Activated CD4-positive, alpha-beta T cell treated with anti-CD3 and anti-CD28 coated beads, Interleukin-2, amount 10 ng/mL, durations not matched to agents 24 days and 14 days (primary cell): Measurements from ENCODE around the gene ZNF358. TPM values are rescaled to one million over a fixed set of nuclear protein-coding genes. Genes with fewer than 3 reads are reported as not detected.

ENCODE experiments used
- DNase-seq: peaks from one replicate; pipeline ENCODE4 v3.0.0; 2022
- H3K27ac Mint-ChIP-seq: one replicate; pipeline ENCODE4 v1.8.0; 2022; ENCODE audit warnings: mild to moderate bottlenecking, mixed read lengths
- H3K27me3 Mint-ChIP-seq: one replicate; pipeline ENCODE4 v1.8.0; 2022; ENCODE audit warnings: mixed read lengths
- H3K36me3 Mint-ChIP-seq: one replicate; pipeline ENCODE4 v1.8.0; 2022; ENCODE audit warnings: low read depth, mild to moderate bottlenecking, mixed read lengths
- H3K4me1 Mint-ChIP-seq: one replicate; pipeline ENCODE4 v1.8.0; 2021; ENCODE audit warnings: mixed read lengths
- H3K4me3 Mint-ChIP-seq: one replicate; pipeline ENCODE4 v1.8.0; 2022; ENCODE audit warnings: mild to moderate bottlenecking, moderate library complexity, mixed read lengths
- H3K9me3 Mint-ChIP-seq: one replicate; pipeline ENCODE4 v1.8.0; 2021; ENCODE audit warnings: mixed read lengths
- intact Hi-C: fragments of 100-400 bp; cut with micrococcal nuclease; formaldehyde crosslinking; loops from one replicate; pipeline ENCODE4 v1.15.1; 2023
- total RNA-seq: library from RNA; stranded (reverse); gene quantifications from 2 replicates; pipeline ENCODE4 v1.2.3, GENCODE V29; 2022

ZNF358 gene
- total RNA-seq, 1 donor from 2014 or later = 5.7 TPM

DNA sequence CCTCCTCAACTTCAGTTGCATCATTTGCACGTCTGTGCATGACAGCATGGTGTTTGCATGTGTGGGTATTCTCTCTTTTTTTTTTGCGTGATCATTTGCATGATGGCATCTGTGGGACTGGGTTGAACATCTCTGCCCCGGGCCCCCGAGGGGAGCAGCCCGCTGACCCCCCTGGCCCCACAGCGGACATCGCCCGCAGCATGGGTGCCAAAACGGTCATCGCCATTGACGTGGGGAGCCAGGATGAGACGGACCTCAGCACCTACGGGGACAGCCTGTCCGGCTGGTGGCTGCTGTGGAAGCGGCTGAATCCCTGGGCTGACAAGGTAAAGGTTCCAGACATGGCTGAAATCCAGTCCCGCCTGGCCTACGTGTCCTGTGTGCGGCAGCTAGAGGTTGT is 42.8 kb downstream of the ZNF358 start:
- Mint-ChIP-seq H3K9me3 (no peaks in the 10 kb centered on the region), H3K4me3 (no peak overlapping the region), H3K4me1 (no peaks in the 10 kb centered on the region), H3K27ac (no peak overlapping the region), H3K27me3 (no peaks in the 10 kb centered on the region), H3K36me3 (peaks cover 46% of the 10 kb centered on the region)
- DNase-seq = no peak
- intact Hi-C loops = no loop called here

DNA sequence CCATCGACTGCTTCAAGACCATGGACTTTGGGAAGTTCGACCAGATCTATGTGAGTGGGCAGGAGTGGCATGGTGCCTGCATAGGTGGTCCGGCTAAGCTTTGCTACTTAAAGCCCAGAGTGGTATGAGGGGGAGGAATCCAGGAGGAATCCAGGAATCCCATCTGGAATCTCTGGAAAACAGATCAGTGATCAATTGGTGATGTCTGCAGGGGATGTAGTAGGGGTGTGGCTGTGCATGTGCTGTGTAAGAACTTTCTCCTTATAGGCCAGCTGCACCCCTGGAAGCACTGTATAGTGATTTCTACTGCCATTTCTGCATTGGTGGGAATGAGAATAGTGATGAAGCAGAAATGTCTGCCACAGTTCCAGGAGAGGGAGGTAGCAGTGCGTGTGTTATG is 43.2 kb downstream of the ZNF358 start:
- H3K27ac Mint-ChIP-seq = no peak overlapping the region
- no peaks in the 10 kb centered on the region for H3K4me1 Mint-ChIP-seq
- no peaks in the 10 kb centered on the region for H3K27me3 Mint-ChIP-seq
- no peak for DNase-seq
- H3K9me3 Mint-ChIP-seq = no peaks in the 10 kb centered on the region
- H3K4me3 Mint-ChIP-seq = no peak overlapping the region
- peaks cover 46% of the 10 kb centered on the region for H3K36me3 Mint-ChIP-seq
- intact Hi-C loops = no loop called here

DNA sequence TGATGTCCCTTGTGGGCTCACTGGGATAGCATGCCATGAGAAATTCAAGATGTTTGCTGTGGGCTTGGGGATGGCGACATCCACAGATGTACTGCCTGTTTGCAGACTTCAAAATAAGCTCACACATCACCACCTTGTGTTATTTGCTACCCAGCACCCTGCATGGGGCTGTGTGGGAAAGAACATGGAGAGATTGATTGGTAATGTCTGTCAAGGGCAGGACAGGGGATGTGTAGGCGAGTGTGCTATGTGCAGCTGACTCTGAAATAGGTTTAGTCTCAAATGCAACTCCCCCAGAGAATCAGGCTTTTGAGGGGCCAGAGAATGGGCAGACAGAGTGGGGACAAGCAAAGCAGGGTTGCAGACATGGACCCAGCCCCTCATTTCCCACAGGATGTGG is 44.4 kb downstream of the ZNF358 start:
- no peak overlapping the region for H3K27ac Mint-ChIP-seq
- H3K36me3 Mint-ChIP-seq = peaks cover 46% of the 10 kb centered on the region
- DNase-seq = no peak
- no peaks in the 10 kb centered on the region for H3K9me3 Mint-ChIP-seq
- H3K4me1 Mint-ChIP-seq = no peaks in the 10 kb centered on the region
- no peak overlapping the region for H3K4me3 Mint-ChIP-seq
- intact Hi-C loops = no loop called here
- no peaks in the 10 kb centered on the region for H3K27me3 Mint-ChIP-seq

DNA sequence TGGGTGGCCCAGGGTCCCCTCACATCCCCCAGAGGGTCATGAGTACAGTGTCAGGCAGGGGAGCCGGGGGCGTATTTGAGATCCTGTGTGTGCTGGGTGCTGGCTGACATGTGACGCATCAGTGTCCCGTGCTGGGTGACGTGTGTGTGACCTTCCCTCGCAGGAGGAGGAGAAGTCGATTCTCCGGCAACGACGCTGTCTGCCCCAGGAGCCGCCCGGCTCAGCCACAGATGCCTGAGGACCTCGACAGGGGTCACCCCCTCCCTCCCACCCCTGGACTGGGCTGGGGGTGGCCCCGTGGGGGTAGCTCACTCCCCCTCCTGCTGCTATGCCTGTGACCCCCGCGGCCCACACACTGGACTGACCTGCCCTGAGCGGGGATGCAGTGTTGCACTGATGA is 45.4 kb downstream of the ZNF358 start:
- H3K27me3 Mint-ChIP-seq = no peaks in the 10 kb centered on the region

DNA sequence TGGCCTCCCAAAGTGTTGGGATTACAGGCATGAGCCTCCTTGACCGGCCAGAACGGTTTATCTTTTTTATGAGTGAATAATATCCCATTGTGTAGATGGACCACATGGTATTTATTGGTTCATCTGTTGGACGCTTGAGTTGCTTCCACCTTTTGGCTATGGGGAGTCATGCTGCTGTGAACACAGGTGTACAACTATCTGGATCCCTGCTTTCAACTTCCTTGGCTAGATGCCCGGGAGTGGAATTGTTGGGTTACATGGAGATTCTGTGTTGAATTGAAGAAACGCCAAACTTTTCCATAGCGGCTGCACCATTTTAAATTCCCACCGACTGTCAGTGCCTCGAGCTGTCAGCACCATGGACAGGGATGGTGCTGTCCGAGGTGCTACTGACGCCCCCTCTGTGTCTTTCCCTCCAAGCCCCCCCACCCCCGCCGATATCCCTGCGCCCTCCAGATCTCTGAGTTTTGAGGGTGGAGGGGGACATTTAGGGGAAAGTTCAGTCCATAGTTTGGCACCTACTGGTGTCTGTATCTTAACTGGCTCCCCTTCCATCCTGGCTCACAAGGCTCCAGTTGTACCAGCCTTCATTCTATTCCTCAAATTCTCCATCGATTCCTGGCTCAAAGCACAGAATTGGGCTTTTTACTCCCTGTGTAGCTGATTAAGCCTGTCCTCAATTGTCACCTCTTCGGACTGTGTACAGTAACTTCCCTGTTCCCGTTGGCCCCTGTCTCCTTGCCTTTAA is 46.9 kb downstream of the ZNF358 start:
- Mint-ChIP-seq H3K4me1 (no peaks in the 10 kb centered on the region), H3K27me3 (no peaks in the 10 kb centered on the region), H3K36me3 (peaks cover 29% of the 10 kb centered on the region), H3K9me3 (no peaks in the 10 kb centered on the region), H3K27ac (no peak overlapping the region), H3K4me3 (no peak overlapping the region)
- intact Hi-C loops = no loop called here
- DNase-seq = peak; percentile 70

More for the DNA sequence above, 45.4 kb downstream of the ZNF358 start:
- no peak for DNase-seq
- H3K4me3 Mint-ChIP-seq = no peak overlapping the region
- no peaks in the 10 kb centered on the region for H3K9me3 Mint-ChIP-seq
- intact Hi-C loops = no loop called here
- H3K36me3 Mint-ChIP-seq = peaks cover 42% of the 10 kb centered on the region
- H3K4me1 Mint-ChIP-seq = no peaks in the 10 kb centered on the region
- no peak overlapping the region for H3K27ac Mint-ChIP-seq

GRCh38 chr19:7564866-7565265 is 49.0 kb downstream of the ZNF358 start:
- H3K27me3 Mint-ChIP-seq = no peaks in the 10 kb centered on the region
- peaks cover 17% of the 10 kb centered on the region for H3K36me3 Mint-ChIP-seq
- no peaks in the 10 kb centered on the region for H3K4me1 Mint-ChIP-seq
- intact Hi-C loops = loop anchor here (5.0 kb wide), 1 partner anchor 198 kb away; no protein-coding TSS in a partner anchor
- H3K4me3 Mint-ChIP-seq = no peak overlapping the region
- H3K9me3 Mint-ChIP-seq = no peaks in the 10 kb centered on the region
- DNase-seq = no peak
- no peak overlapping the region for H3K27ac Mint-ChIP-seq

DNA sequence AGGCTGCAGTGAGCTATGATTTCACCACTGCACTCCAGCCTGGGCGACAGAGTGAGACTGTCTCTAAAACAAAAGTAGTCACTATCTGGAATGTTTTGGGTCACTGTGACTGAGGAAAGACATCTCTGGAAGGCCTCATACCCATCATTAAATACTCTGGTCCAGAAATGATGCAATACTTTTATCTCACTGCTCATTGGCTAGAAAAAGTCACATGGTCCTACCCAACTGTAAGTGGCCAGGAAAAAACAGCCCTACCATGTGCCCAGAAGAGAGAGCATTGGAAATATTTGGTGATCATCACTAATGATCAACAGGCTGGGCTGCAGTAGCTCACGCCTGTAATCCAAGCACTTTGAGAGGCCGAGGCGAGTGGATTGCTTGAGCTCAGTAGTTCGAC is 49.4 kb downstream of the ZNF358 start:
- Mint-ChIP-seq H3K4me3 (no peak overlapping the region), H3K4me1 (no peaks in the 10 kb centered on the region), H3K9me3 (no peaks in the 10 kb centered on the region), H3K36me3 (peaks cover 15% of the 10 kb centered on the region), H3K27me3 (no peaks in the 10 kb centered on the region), H3K27ac (no peak overlapping the region)
- intact Hi-C loops = loop anchor here (5.0 kb wide), 1 partner anchor 198 kb away; no protein-coding TSS in a partner anchor
- no peak for DNase-seq

Other genes with a start within 250 kb of the ZNF358 start
- 1.7 and 1.9 TPM in 2 replicates for gene INSR, start 221.7 kb upstream of the ZNF358 start, total RNA-seq
- 30.6 and 34.8 TPM in 2 replicates for gene ARHGEF18, start 167.2 kb upstream of the ZNF358 start, total RNA-seq
- gene PEX11G, start 27.1 kb upstream of the ZNF358 start, total RNA-seq = 1.1 and 1.2 TPM in 2 replicates
- gene MCOLN1, start 6.5 kb downstream of the ZNF358 start, total RNA-seq = 13.3 and 13.7 TPM in 2 replicates
- gene PNPLA6, start 19.6 kb downstream of the ZNF358 start, total RNA-seq = 122 and 125 TPM in 2 replicates
- 0.09 and 0.69 TPM in 2 replicates for gene CAMSAP3, start 79.8 kb downstream of the ZNF358 start, total RNA-seq
- 51.0 and 51.6 TPM in 2 replicates for gene XAB2, start 113.4 kb downstream of the ZNF358 start, total RNA-seq
- gene PET100, start 113.7 kb downstream of the ZNF358 start, total RNA-seq = 99.2 and 110 TPM in 2 replicates
- gene PCP2, start 117.6 kb downstream of the ZNF358 start, total RNA-seq = 1.3 and 1.5 TPM in 2 replicates
- 83.4 and 84.3 TPM in 2 replicates for gene STXBP2, start 121.0 kb downstream of the ZNF358 start, total RNA-seq
- not detected in 2 replicates for gene RETN, start 152.9 kb downstream of the ZNF358 start, total RNA-seq
- not detected in 2 replicates for gene MCEMP1, start 161.0 kb downstream of the ZNF358 start, total RNA-seq
- gene TRAPPC5, start 164.7 kb downstream of the ZNF358 start, total RNA-seq = 82.9 and 84.1 TPM in 2 replicates
- gene FCER2, start 186.0 kb downstream of the ZNF358 start, total RNA-seq = not detected in 2 replicates
- not detected in 2 replicates for gene CLEC4G, start 216.0 kb downstream of the ZNF358 start, total RNA-seq
- gene CD209, start 231.4 kb downstream of the ZNF358 start, total RNA-seq = not detected in 2 replicates
- gene CLEC4M, start 247.1 kb downstream of the ZNF358 start, total RNA-seq = not detected in 2 replicates